DOHH2 (cell line): ENCODE data around the gene SLC10A3.
A peak's percentile ranks its signal among the peaks of the same experiment; 100 is the strongest.

ENCODE experiments used
- H3F3A ChIP-seq: fragments of 200-600 bp; sonication (generic), shearing (Covaris generic); 2 replicates; pipeline ENCODE4 v1.6.0; 2016; ENCODE audit warnings: antibody characterized with exemption, mild to moderate bottlenecking; ENCODE audit not compliant: control insufficient read depth, insufficient read depth
- H3K27ac ChIP-seq: fragments of 200-600 bp; sonication (generic); 2 replicates; pipeline ENCODE4 v1.5.1; 2014; ENCODE audit warnings: low read depth, mild to moderate bottlenecking, low read length, moderate library complexity
- H3K27me3 ChIP-seq: fragments of 200-600 bp; sonication (generic); 2 replicates; pipeline ENCODE4 v1.6.1; 2014; ENCODE audit warnings: mild to moderate bottlenecking, low read length, mixed read lengths; ENCODE audit not compliant: control insufficient read depth
- H3K36me3 ChIP-seq: fragments of 200-600 bp; sonication (generic); 2 replicates; pipeline ENCODE4 v1.6.1; 2014; ENCODE audit warnings: mild to moderate bottlenecking, low read length, moderate library complexity, mixed read lengths; ENCODE audit not compliant: control insufficient read depth
- H3K4me1 ChIP-seq: fragments of 200-600 bp; sonication (generic); 2 replicates; pipeline ENCODE4 v1.6.1; 2014; ENCODE audit warnings: mild to moderate bottlenecking, low read length, mixed read lengths; ENCODE audit not compliant: control insufficient read depth
- H3K4me2 ChIP-seq: fragments of 200-600 bp; sonication (generic); 2 replicates; pipeline ENCODE4 v1.6.0; 2014; ENCODE audit warnings: mild to moderate bottlenecking, low read length, moderate library complexity
- H3K4me3 ChIP-seq: fragments of 200-600 bp; sonication (generic); 2 replicates; pipeline ENCODE4 v1.5.1; 2014; ENCODE audit warnings: mild to moderate bottlenecking, low read length, mixed read lengths
- H3K79me2 ChIP-seq: fragments of 200-600 bp; sonication (generic); 2 replicates; pipeline ENCODE4 v1.6.1; 2014; ENCODE audit warnings: mild to moderate bottlenecking, low read length, mixed read lengths; ENCODE audit not compliant: control insufficient read depth
- H3K9me2 ChIP-seq: fragments of 200-600 bp; sonication (generic); replicated peaks from 2 replicates; pipeline ENCODE4 v1.6.1; 2014; ENCODE audit warnings: mild to moderate bottlenecking, low read length, mixed read lengths; ENCODE audit not compliant: control insufficient read depth
- H3K9me3 ChIP-seq: fragments of 200-600 bp; sonication (generic); 2 replicates; pipeline ENCODE4 v1.6.1; 2014; ENCODE audit warnings: antibody characterized with exemption, low read length, mixed read lengths; ENCODE audit not compliant: control insufficient read depth, insufficient read depth
- H4K20me1 ChIP-seq: fragments of 200-600 bp; sonication (generic); 2 replicates; pipeline ENCODE4 v1.6.0; 2014; ENCODE audit warnings: low read depth, mild to moderate bottlenecking, antibody characterized with exemption, low read length, moderate library complexity; ENCODE audit not compliant: control insufficient read depth, insufficient read depth
- CTCF ChIP-seq: fragments of 200-600 bp; sonication (generic); IDR thresholded peaks from one replicate; pipeline ENCODE4 v1.5.1; 2014; ENCODE audit warnings: antibody characterized with exemption, mild to moderate bottlenecking, low read depth, low read length; ENCODE audit not compliant: poor library complexity, severe bottlenecking
- EZH2phosphoT487 ChIP-seq: fragments of 200-600 bp; sonication (generic); IDR thresholded peaks from 2 replicates; pipeline ENCODE4 v1.6.1; 2017; ENCODE audit warnings: borderline replicate concordance, mild to moderate bottlenecking, antibody characterized with exemption, low read length, moderate library complexity, mixed read lengths

SLC10A3 gene

GRCh38 chrX:154488336-154489075 is 1.9 kb downstream of the SLC10A3 start:
- H3K4me2 ChIP-seq = peak overlapping the region; percentile 90
- H3K9me2 ChIP-seq = no peaks in the 10 kb centered on the region
- peaks cover 33% of the 10 kb centered on the region for H3K36me3 ChIP-seq
- no peaks in the 10 kb centered on the region for H3K9me3 ChIP-seq
- peaks cover 57% of the 10 kb centered on the region for H3K79me2 ChIP-seq
- H3K4me1 ChIP-seq = peaks cover 40% of the 10 kb centered on the region
- H3F3A ChIP-seq = no peaks in the 10 kb centered on the region
- no peaks in the 10 kb centered on the region for H3K27me3 ChIP-seq
- H3K27ac ChIP-seq = no peak overlapping the region
- H4K20me1 ChIP-seq = no peaks in the 10 kb centered on the region
- peak overlapping the region; percentile 92 for H3K4me3 ChIP-seq
- TF ChIP-seq EZH2phosphoT487 = no peak
- no peak for TF ChIP-seq CTCF

- H3K4me1 ChIP-seq = peaks cover 40% of the 10 kb centered on the region
- H3K9me3 ChIP-seq = no peaks in the 10 kb centered on the region
- peaks cover 57% of the 10 kb centered on the region for H3K79me2 ChIP-seq
- H3K36me3 ChIP-seq = peaks cover 36% of the 10 kb centered on the region
- no peaks in the 10 kb centered on the region for H4K20me1 ChIP-seq
- H3K9me2 ChIP-seq = no peaks in the 10 kb centered on the region
- peak overlapping the region; percentile 55 for H3K27ac ChIP-seq
- no peak for TF ChIP-seq EZH2phosphoT487
- TF ChIP-seq CTCF = no peak
- H3F3A ChIP-seq = no peaks in the 10 kb centered on the region
- no peaks in the 10 kb centered on the region for H3K27me3 ChIP-seq
- peak overlapping the region; percentile 75 for H3K4me2 ChIP-seq
- H3K4me3 ChIP-seq = peak overlapping the region; percentile 70
These were observed 2.7 kb downstream of the SLC10A3 start for GRCh38 chrX:154487518-154488290.

DNA sequence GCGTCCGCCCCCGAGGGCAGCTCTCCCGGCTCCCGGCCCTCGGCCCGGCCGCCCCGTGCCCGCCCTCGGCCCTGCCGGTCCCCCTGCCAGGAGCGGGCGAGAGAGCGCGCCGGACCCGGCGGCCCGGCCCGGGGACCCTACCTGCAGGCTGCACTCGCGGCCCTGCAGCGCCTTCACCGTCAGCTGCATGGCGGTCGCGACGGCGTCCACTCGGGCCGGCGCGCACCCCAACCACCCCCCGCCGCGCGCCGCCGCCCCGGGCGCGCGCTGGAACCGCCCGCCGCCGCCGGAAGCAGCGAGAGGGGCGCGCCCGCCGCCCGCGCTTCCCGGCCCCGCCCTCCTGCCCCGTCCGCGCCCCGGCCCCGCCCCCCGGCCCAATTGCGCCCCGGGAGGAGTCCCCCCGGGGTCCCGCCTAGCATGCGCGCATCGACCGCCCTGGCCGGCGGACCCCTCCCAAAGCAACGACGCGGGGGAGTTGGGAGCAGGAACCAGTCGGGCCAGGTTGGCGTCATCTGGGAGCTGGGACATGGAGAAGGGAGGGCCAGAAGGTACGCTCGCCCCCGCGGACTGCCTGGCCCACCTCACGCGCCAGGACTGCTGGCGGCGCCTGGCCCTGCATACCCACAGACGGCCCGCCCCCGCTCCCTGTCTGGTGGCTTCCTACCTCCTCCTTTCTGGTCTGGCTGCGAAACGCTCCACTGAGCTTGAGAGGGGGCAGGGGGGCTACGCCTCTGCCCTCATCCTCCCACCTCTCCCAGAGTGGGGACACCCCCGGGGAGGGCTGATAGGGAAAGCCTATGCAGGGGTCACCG is 3.8 kb downstream of the SLC10A3 start, which contains the start of gene UBL4A:
UBL4A (minus strand) TSS at position 220 of the 812 bp plus-strand sequence; CDS start at position 189, 31 bp downstream.
- Histone ChIP-seq H3K4me3 (peak within 1 kb of the TSS; percentile 70), H3F3A (no peaks in the 10 kb centered on the region; the same call in 1 of the 2 replicates), H3K27ac (peak within 1 kb of the TSS; percentile 55), H3K9me2 (no peaks in the 10 kb centered on the region), H3K4me2 (peak within 1 kb of the TSS; percentile 87), H3K79me2 (peaks cover 57% of the 10 kb centered on the region), H3K27me3 (no peaks in the 10 kb centered on the region), H4K20me1 (no peaks in the 10 kb centered on the region), H3K36me3 (peaks cover 36% of the 10 kb centered on the region), H3K4me1 (peaks cover 51% of the 10 kb centered on the region), H3K9me3 (no peaks in the 10 kb centered on the region)
- TF ChIP-seq CTCF = no peak
- TF ChIP-seq EZH2phosphoT487 = no peak
